HG03342 (cell line): Measurements from ENCODE around the gene SF3B6.
A peak's percentile ranks its signal among the peaks of the same experiment; 100 is the strongest.
"Not testable (repeated sequence)": the region's sequence is repeated elsewhere in the genome, so short reads cannot be mapped to it uniquely, and the experiment has no call there.

Experiments
- ATAC-seq: cut with Tn5 transposase; IDR thresholded peaks from one replicate; pipeline ENCODE4 v1.9.1; 2021; ENCODE audit warnings: mild to moderate bottlenecking, moderate library complexity; ENCODE audit not compliant: unreplicated experiment

The SF3B6 gene

GRCh38 chr2:24095171-24095677 is 19.1 kb upstream of the SF3B6 start:
- ATAC-seq, result not testable (repeated sequence)

GRCh38 chr2:24093270-24093669 is 17.1 kb upstream of the SF3B6 start:
- ATAC-seq, result not testable (repeated sequence)

- ATAC-seq, result no peak
Measured at GRCh38 chr2:24088821-24089359, 12.8 kb upstream of the SF3B6 start.

- no peak for ATAC-seq
Measured at GRCh38 chr2:24087032-24087431, 10.9 kb upstream of the SF3B6 start.

- no peak for ATAC-seq
Measured at GRCh38 chr2:24086241-24086640, 10.1 kb upstream of the SF3B6 start.

GRCh38 chr2:24085200-24085489 is 9.0 kb upstream of the SF3B6 start:
- no peak for ATAC-seq

GRCh38 chr2:24084386-24085199 is 8.5 kb upstream of the SF3B6 start, which contains the start of gene TP53I3:
TP53I3 (minus strand) TSS chr2:24084834; CDS start chr2:24084326, 508 bp downstream.
- peak; percentile 70 for ATAC-seq

- ATAC-seq, result peak; percentile 83
Measured at GRCh38 chr2:24083567-24084385, 7.7 kb upstream of the SF3B6 start.

- ATAC-seq, result no peak
Measured at GRCh38 chr2:24082787-24083566, 6.9 kb upstream of the SF3B6 start.

- ATAC-seq, result no peak
Measured at GRCh38 chr2:24080701-24081100, 4.6 kb upstream of the SF3B6 start.

- ATAC-seq, result no peak
Measured at GRCh38 chr2:24077879-24078278, 1.8 kb upstream of the SF3B6 start.

GRCh38 chr2:24077535-24077877 is 1.4 kb upstream of the SF3B6 start:
- ATAC-seq, result no peak

GRCh38 chr2:24076849-24077534 is 866 bp upstream of the SF3B6 start:
- peak; percentile 9 for ATAC-seq

GRCh38 chr2:24075259-24075658 is 867 bp downstream of the SF3B6 start:
- ATAC-seq, result no peak

- ATAC-seq, result no peak
Measured at GRCh38 chr2:24073816-24074215, 2.3 kb downstream of the SF3B6 start.

GRCh38 chr2:24072259-24072658 is 3.9 kb downstream of the SF3B6 start:
- no peak for ATAC-seq

GRCh38 chr2:24065341-24065740 is 10.8 kb downstream of the SF3B6 start:
- no peak for ATAC-seq

- no peak for ATAC-seq
Measured at GRCh38 chr2:24058564-24059271, 17.4 kb downstream of the SF3B6 start.

- ATAC-seq, result no peak
Measured at GRCh38 chr2:24055750-24056149, 20.4 kb downstream of the SF3B6 start.
